Nephron progenitor cell (in vitro differentiated cells): Measurements from ENCODE around the gene MRPL41.
"Not testable (repeated sequence)": the region's sequence is repeated elsewhere in the genome, so short reads cannot be mapped to it uniquely, and the experiment has no call there.

ENCODE experiments used
- DNase-seq: peaks from one replicate; pipeline ENCODE4 v3.0.0; 2021
- H3K27ac Mint-ChIP-seq: 2 replicates; pipeline ENCODE4 v1.8.0; 2021; ENCODE audit warnings: mild to moderate bottlenecking, moderate library complexity, mixed read lengths
- H3K27me3 Mint-ChIP-seq: 2 replicates; pipeline ENCODE4 v1.8.0; 2021; ENCODE audit warnings: mild to moderate bottlenecking, low read depth, mixed read lengths; ENCODE audit not compliant: poor library complexity
- H3K36me3 Mint-ChIP-seq: 2 replicates; pipeline ENCODE4 v1.8.0; 2021; ENCODE audit warnings: low read depth, mixed read lengths
- H3K4me1 Mint-ChIP-seq: 2 replicates; pipeline ENCODE4 v1.8.0; 2021; ENCODE audit warnings: mixed read lengths
- H3K4me3 Mint-ChIP-seq: 2 replicates; pipeline ENCODE4 v1.8.0; 2021; ENCODE audit warnings: mild to moderate bottlenecking, moderate library complexity, mixed read lengths
- H3K9me3 Mint-ChIP-seq: 2 replicates; pipeline ENCODE4 v1.8.0; 2021; ENCODE audit warnings: mild to moderate bottlenecking, moderate library complexity, mixed read lengths
- TF ChIP-seq, protein P1 (sequence below): fragments of 200-600 bp; sonication (generic); IDR thresholded peaks from 2 replicates; pipeline ENCODE4 v1.5.0; 2021; ENCODE audit warnings: antibody characterized with exemption

Gene MRPL41

DNA sequence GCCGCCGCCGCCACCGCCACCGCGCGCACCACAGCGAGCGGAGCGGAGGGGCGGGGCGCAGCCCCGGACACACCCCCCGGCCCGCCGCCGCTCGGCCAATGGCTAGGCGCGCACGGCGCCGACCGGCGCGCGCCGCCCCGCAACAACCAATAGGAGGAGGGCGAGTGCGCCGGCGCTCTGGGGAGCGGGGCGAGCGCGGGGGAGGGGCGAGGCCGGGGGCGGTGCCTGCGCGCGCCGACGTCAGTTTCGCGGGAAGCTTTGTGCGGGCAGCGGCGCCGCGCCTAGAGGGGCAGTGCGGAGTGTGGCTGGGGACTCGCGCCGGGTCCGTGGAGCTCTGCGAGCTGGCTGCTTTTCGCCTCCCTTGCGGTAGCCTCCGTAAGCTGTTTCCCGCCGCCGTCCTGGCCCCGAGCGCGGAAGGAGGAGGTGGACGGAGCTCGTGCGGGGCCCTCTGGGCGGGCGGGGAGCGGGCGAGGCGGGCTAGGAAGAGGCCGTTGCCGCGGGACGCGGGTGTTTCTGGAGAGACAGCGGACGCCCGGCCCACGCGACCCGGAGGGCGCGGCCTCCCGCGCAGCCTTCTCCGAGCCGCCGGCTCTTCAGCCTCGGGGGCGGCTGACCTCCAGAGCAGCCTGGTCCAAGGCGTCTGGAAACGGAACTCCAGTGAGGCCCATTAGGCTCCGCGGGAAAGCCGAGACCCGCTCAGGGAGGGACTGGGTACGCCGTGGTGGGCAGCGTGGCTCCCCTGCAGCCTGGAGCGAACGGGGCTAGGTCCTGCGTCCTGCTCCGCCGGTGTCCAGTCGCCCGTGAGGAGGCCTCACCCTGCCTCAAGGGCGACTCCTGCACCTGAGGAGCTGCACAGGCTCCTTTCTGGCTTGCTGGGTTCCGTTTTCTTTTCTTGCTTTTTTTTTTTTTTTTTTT is 39.0 kb downstream of the MRPL41 start, which contains the start of gene ZMYND19:
ZMYND19 (minus strand) TSS at position 44 of the 915 bp plus-strand sequence. CDS start 249 bp downstream, outside the sequence.
- no peaks in the 10 kb centered on the region for H3K9me3 Mint-ChIP-seq
- DNase-seq: peak; percentile 93
- peaks cover 31% of the 10 kb centered on the region for H3K36me3 Mint-ChIP-seq
- no peaks in the 10 kb centered on the region for H3K27me3 Mint-ChIP-seq
- H3K4me3 Mint-ChIP-seq: peak within 1 kb of the TSS; percentile 96
- TF ChIP-seq, protein P1, sequence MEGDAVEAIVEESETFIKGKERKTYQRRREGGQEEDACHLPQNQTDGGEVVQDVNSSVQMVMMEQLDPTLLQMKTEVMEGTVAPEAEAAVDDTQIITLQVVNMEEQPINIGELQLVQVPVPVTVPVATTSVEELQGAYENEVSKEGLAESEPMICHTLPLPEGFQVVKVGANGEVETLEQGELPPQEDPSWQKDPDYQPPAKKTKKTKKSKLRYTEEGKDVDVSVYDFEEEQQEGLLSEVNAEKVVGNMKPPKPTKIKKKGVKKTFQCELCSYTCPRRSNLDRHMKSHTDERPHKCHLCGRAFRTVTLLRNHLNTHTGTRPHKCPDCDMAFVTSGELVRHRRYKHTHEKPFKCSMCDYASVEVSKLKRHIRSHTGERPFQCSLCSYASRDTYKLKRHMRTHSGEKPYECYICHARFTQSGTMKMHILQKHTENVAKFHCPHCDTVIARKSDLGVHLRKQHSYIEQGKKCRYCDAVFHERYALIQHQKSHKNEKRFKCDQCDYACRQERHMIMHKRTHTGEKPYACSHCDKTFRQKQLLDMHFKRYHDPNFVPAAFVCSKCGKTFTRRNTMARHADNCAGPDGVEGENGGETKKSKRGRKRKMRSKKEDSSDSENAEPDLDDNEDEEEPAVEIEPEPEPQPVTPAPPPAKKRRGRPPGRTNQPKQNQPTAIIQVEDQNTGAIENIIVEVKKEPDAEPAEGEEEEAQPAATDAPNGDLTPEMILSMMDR: no peak
- peak within 1 kb of the TSS; percentile 44 for H3K27ac Mint-ChIP-seq
- peaks cover 37% of the 10 kb centered on the region for H3K4me1 Mint-ChIP-seq

DNA sequence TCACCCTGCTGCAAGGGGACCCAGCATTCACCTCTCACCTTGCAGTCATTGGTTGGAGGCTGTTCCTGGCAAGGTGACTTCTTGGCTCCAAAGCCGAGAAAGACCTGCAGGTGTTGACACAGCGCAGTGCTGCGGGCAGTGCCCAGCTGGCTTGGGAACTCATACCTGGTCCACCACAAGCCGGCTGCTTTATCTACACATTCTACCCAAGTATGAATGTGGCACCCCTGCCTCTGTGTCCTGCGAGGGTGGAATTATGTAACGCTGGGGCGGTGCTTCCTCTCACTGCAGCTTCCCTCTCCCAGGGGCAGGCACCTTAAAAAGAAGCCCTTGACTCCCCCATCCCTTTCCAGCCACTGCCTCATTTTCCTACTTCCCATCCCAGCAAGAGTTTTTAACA is 41.1 kb downstream of the MRPL41 start:
- peaks cover 35% of the 10 kb centered on the region for H3K4me1 Mint-ChIP-seq
- peaks cover 13% of the 10 kb centered on the region for H3K36me3 Mint-ChIP-seq
- H3K9me3 Mint-ChIP-seq: no peaks in the 10 kb centered on the region
- DNase-seq: no peak
- H3K4me3 Mint-ChIP-seq: peak overlapping the region; percentile 63
- no peaks in the 10 kb centered on the region for H3K27me3 Mint-ChIP-seq
- TF ChIP-seq, protein P1: no peak
- H3K27ac Mint-ChIP-seq: no peak overlapping the region

DNA sequence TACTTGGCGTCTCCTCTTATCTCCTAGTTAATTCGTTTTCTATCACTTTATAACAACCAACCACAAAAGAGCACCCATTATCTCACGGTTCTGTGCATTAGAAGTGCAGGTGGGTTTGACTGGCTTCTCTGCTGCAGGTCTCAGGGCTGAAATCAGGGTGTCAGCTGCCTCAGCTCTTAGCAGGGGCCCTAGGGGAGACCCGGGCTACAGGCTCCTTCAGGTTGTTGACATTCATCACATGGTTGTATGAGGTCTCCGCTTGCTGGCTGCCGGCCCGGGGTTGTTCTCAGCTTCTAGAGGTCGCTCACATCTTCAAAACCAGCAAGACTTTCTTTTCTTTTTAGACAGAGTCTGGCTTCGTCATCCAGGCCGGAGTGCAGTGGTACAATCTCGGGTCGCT is 41.5 kb downstream of the MRPL41 start:
- DNase-seq: no peak
- Mint-ChIP-seq H3K27me3 (peaks cover 2% of the 10 kb centered on the region), H3K27ac (no peak overlapping the region), H3K4me3 (peak overlapping the region; percentile 63), H3K9me3 (no peaks in the 10 kb centered on the region), H3K4me1 (peaks cover 31% of the 10 kb centered on the region), H3K36me3 (peaks cover 9% of the 10 kb centered on the region)
- TF ChIP-seq, protein P1: no peak

DNA sequence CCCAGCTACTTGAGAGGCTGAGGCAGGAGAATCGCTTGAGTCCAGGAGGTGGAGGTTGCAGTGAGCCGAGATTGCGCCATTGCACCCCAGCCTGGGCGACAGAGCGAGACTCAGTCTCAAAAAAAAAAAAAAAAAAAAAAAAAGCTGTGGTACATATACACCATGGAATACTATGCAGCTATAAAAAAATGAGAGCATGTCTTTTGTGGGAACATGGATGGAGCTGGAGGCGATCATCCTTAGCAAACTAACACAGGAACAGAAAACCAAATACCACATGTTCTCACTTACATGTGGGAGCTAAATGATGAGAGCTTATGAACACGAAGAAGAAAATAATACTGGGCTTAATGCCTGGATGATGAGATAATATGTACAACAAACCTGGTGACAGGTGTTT is 44.9 kb downstream of the MRPL41 start:
- not testable (repeated sequence) for H3K4me3 Mint-ChIP-seq, H3K27me3 Mint-ChIP-seq, H3K9me3 Mint-ChIP-seq, H3K27ac Mint-ChIP-seq, DNase-seq, H3K36me3 Mint-ChIP-seq
- H3K4me1 Mint-ChIP-seq: peaks cover 14% of the 10 kb centered on the region

DNA sequence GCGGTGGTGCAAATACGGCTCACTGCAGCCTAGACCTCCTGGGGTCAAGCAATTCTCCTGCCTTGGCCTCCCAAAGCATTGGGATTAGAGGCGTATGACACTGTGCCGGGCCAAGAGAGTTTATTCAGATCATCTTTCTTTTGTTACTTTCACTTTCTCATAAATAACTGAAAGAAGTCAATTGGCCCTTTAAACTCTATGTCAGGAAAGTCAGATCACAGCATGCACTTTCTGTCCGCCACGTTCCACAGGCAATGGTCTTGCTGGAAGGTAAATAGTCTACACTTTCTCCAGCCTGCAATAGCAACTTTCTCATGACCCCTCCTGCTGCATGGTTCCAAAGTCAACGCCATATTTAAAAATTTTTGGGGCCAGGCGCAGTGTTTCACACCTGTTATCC is 47.3 kb downstream of the MRPL41 start:
- Mint-ChIP-seq H3K27me3 (peaks cover 30% of the 10 kb centered on the region), H3K27ac (no peak overlapping the region)
- TF ChIP-seq, protein P1: no peak

More for the DNA sequence above, 47.3 kb downstream of the MRPL41 start:
- no peaks in the 10 kb centered on the region for H3K9me3 Mint-ChIP-seq
- peaks cover 6% of the 10 kb centered on the region for H3K36me3 Mint-ChIP-seq
- DNase-seq: no peak
- H3K4me1 Mint-ChIP-seq: peaks cover 14% of the 10 kb centered on the region
- H3K4me3 Mint-ChIP-seq: no peak overlapping the region
